H1 (cell line): ENCODE measurements around the gene PAWR. TPM values are rescaled to one million over a fixed set of nuclear protein-coding genes. Genes with fewer than 3 reads are reported as not detected.

Experiments
- CTCF ChIA-PET: fragments of 300-600 bp; sonication (Branson Sonifier 250); formaldehyde crosslinking; loops from one replicate; lab custom pipeline; 2021; ENCODE audit not compliant: partially characterized antibody; lab: Charles Lee
- POLR2A ChIA-PET: fragments of 300-600 bp; sonication (Branson Sonifier 250); formaldehyde crosslinking; loops from one replicate; lab custom pipeline; 2021; ENCODE audit warnings: inconsistent platforms; ENCODE audit not compliant: partially characterized antibody; lab: Charles Lee
- DNase-seq, 2 experiments: peaks; one replicate each; pipeline versions ENCODE4 v3.0.0 to v3.0.0-alpha.2; 2010 to 2022; ENCODE audit warnings: low spot score in 2 of 2, low read depth in 1 of 2, mixed read lengths in 1 of 2
- FAIRE-seq: peaks from 2 replicates; lab custom pipeline; 2011; peaks lifted over from hg19 to GRCh38; lab: Jason Lieb, UNC
- H2AFZ ChIP-seq: 2 replicates; pipeline ENCODE4 v1.8.1; 2012; ENCODE audit warnings: low read length, inconsistent platforms
- H2AK5ac ChIP-seq: 2 replicates; pipeline ENCODE4 v1.6.1; 2013; ENCODE audit warnings: low read depth, low read length
- H2BK120ac ChIP-seq: replicated peaks from 2 replicates; pipeline ENCODE3; 2013; ENCODE audit warnings: low read depth, low read length, inconsistent platforms
- H2BK12ac ChIP-seq: 2 replicates; pipeline ENCODE4 v1.6.1; 2013; ENCODE audit warnings: low read depth, low read length
- H2BK15ac ChIP-seq: 2 replicates; pipeline ENCODE4 v1.6.1; 2013; ENCODE audit warnings: low read length
- H2BK20ac ChIP-seq: 2 replicates; pipeline ENCODE4 v1.6.1; 2013; ENCODE audit warnings: low read length
- H2BK5ac ChIP-seq: 2 replicates; pipeline ENCODE4 v1.6.1; 2013; ENCODE audit warnings: low read depth, low read length
- H3K14ac ChIP-seq: 2 replicates; pipeline ENCODE4 v1.6.1; 2013; ENCODE audit warnings: inconsistent platforms; ENCODE audit not compliant: insufficient read length
- H3K18ac ChIP-seq: 2 replicates; pipeline ENCODE4 v1.6.1; 2013; ENCODE audit warnings: low read length; ENCODE audit errors: extremely low read depth
- H3K23ac ChIP-seq: 2 replicates; pipeline ENCODE4 v1.6.1; 2013; ENCODE audit warnings: inconsistent platforms; ENCODE audit not compliant: insufficient read length
- H3K23me2 ChIP-seq: 2 replicates; pipeline ENCODE4 v1.6.1; 2013; ENCODE audit warnings: low read depth, low read length
- H3K27ac ChIP-seq: 2 replicates; pipeline ENCODE4 v1.6.1; 2011; ENCODE audit warnings: low read depth, low read length, inconsistent platforms
- H3K27me3 ChIP-seq, 4 experiments: replicated peaks in 1 of 4; 1 replicate in 1 of 4; 2 replicates in 3 of 4; pipeline versions ENCODE4 v1.6.1 to v1.8.1; 2011 to 2013; ENCODE audit warnings: low read length in 3 of 4, mild to moderate bottlenecking in 3 of 4, inconsistent platforms in 2 of 4, mixed read lengths in 2 of 4, moderate library complexity in 1 of 4; ENCODE audit not compliant: control insufficient read depth in 3 of 4, insufficient read depth in 3 of 4; ENCODE audit errors: extremely low read depth in 1 of 4
- H3K36me3 ChIP-seq, 4 experiments: 2 replicates each; pipeline versions ENCODE4 v1.6.1 to v1.8.1; 2011 to 2013; ENCODE audit warnings: mild to moderate bottlenecking in 4 of 4, low read length in 3 of 4, moderate library complexity in 2 of 4, control low read depth in 1 of 4, inconsistent platforms in 1 of 4; ENCODE audit not compliant: insufficient read depth in 4 of 4, control insufficient read depth in 2 of 4
- H3K4ac ChIP-seq: replicated peaks from 2 replicates; pipeline ENCODE3; 2013; ENCODE audit warnings: low read length, low read depth, mixed read lengths, inconsistent platforms; ENCODE audit not compliant: insufficient read length
- H3K4me1 ChIP-seq, 4 experiments: replicated peaks in 1 of 4; 1 replicate in 1 of 4; 2 replicates in 3 of 4; pipeline versions ENCODE4 v1.6.1 to v1.8.1; 2011 to 2013; ENCODE audit warnings: low read length in 3 of 4, inconsistent platforms in 2 of 4, mixed read lengths in 1 of 4; ENCODE audit not compliant: insufficient read depth in 4 of 4, control insufficient read depth in 3 of 4
- H3K4me2 ChIP-seq, 2 experiments: 2 replicates each; pipeline versions ENCODE4 v1.6.1 to v1.8.1; 2011 to 2013; ENCODE audit warnings: low read depth in 2 of 2, low read length in 2 of 2, control low read depth in 1 of 2, inconsistent platforms in 1 of 2, mild to moderate bottlenecking in 1 of 2; ENCODE audit not compliant: insufficient read depth in 1 of 2
- H3K4me3 ChIP-seq, 4 experiments: fragments of 200-600, 300-600 bp in 1 of 4; sonication (generic), shearing (Covaris generic), sonication (Bioruptor Twin) in 1 of 4; 2 replicates each; pipeline versions ENCODE4 v1.5.1 to v1.8.1; 2011 to 2016; ENCODE audit warnings: low read length in 4 of 4, low read depth in 3 of 4, control low read depth in 2 of 4, inconsistent platforms in 2 of 4, mild to moderate bottlenecking in 2 of 4, mixed read lengths in 1 of 4, moderate library complexity in 1 of 4; ENCODE audit not compliant: insufficient read depth in 2 of 4; ENCODE audit errors: extremely low read depth in 1 of 4
- H3K56ac ChIP-seq: replicated peaks from 2 replicates; pipeline ENCODE3; 2013; ENCODE audit warnings: low read depth, mild to moderate bottlenecking, mixed read lengths, low read length, inconsistent platforms; ENCODE audit not compliant: insufficient read length
- H3K79me1 ChIP-seq: 2 replicates; pipeline ENCODE4 v1.6.1; 2013; ENCODE audit warnings: low read depth, low read length, control low read depth
- H3K79me2 ChIP-seq, 2 experiments: 2 replicates each; pipeline versions ENCODE4 v1.6.1 to v1.8.1; 2012 to 2013; ENCODE audit warnings: low read length in 2 of 2, mild to moderate bottlenecking in 2 of 2, inconsistent platforms in 1 of 2; ENCODE audit not compliant: insufficient read depth in 2 of 2, control insufficient read depth in 1 of 2
- H3K9ac ChIP-seq, 4 experiments: replicated peaks in 1 of 4; 1 replicate in 1 of 4; 2 replicates in 3 of 4; pipeline versions ENCODE4 v1.6.1 to v1.8.1; 2011 to 2013; ENCODE audit warnings: low read depth in 3 of 4, low read length in 3 of 4, control low read depth in 2 of 4, mild to moderate bottlenecking in 2 of 4, moderate library complexity in 2 of 4, inconsistent platforms in 1 of 4; ENCODE audit errors: extremely low read depth in 1 of 4
- H3K9me3 ChIP-seq, 2 experiments: 2 replicates each; pipeline versions ENCODE4 v1.6.1 to v1.8.1; 2012 to 2013; ENCODE audit warnings: mild to moderate bottlenecking in 2 of 2, moderate library complexity in 2 of 2, control low read depth in 1 of 2, inconsistent platforms in 1 of 2, low read depth in 1 of 2, low read length in 1 of 2, mixed read lengths in 1 of 2; ENCODE audit not compliant: insufficient read depth in 2 of 2
- H4K20me1 ChIP-seq, 2 experiments: replicated peaks in 1 of 2; 2 replicates each; pipeline versions ENCODE3 to v1.8.1; 2011 to 2013; ENCODE audit warnings: inconsistent platforms in 2 of 2, low read length in 2 of 2, mild to moderate bottlenecking in 1 of 2; ENCODE audit not compliant: insufficient read depth in 2 of 2, control insufficient read depth in 1 of 2
- H4K5ac ChIP-seq: 2 replicates; pipeline ENCODE4 v1.6.1; 2013; ENCODE audit warnings: low read length, low read depth, mixed read lengths, inconsistent platforms; ENCODE audit not compliant: insufficient read length
- H4K8ac ChIP-seq: 2 replicates; pipeline ENCODE4 v1.8.0; 2013; ENCODE audit warnings: mild to moderate bottlenecking, moderate library complexity, low read length, inconsistent platforms; ENCODE audit not compliant: insufficient read depth; ENCODE audit errors: extremely low read depth
- H4K91ac ChIP-seq: replicated peaks from 2 replicates; pipeline ENCODE3; 2013; ENCODE audit warnings: low read length, mixed read lengths, inconsistent platforms; ENCODE audit not compliant: insufficient read length
- FOSL1 ChIP-seq: IDR thresholded peaks from 2 replicates; pipeline ENCODE4 v1.6.1; 2011; ENCODE audit warnings: mild to moderate bottlenecking, low read depth, low read length, moderate library complexity; ENCODE audit not compliant: insufficient read depth
- TAF7 ChIP-seq: optimal IDR thresholded peaks from 2 replicates; pipeline ENCODE3; 2011; ENCODE audit warnings: low read depth, mild to moderate bottlenecking, inconsistent platforms, low read length, moderate library complexity, borderline replicate concordance
- WGBS, 2 experiments: shearing (Covaris generic) in 1 of 2; methylation state at CpG; one replicate each; pipeline versions ENCODE4 v1.1.6 to v1.1.7; 2013 to 2015; ENCODE audit warnings: low lambda C conversion rate in 2 of 2, mixed read lengths in 2 of 2, inconsistent platforms in 1 of 2, low coverage in 1 of 2, missing lambda C conversion rate in 1 of 2; ENCODE audit not compliant: insufficient replicate concordance in 2 of 2, insufficient coverage in 1 of 2, insufficient read length in 1 of 2; ENCODE audit errors: extremely low coverage in 1 of 2, missing lambda C conversion rate in 1 of 2; 5-methylcytosine and 5-hydroxymethylcytosine counted together
- polyA plus RNA-seq, 7 experiments: library from polyadenylated mRNA; depleted of rRNA in 3 of 7; stranded (reverse) in 5 of 7; unstranded in 2 of 7; fragments of >200 nt in 5 of 7; fragments of 200-250 nt in 2 of 7; gene quantifications; 1 replicate in 5 of 7; 2 replicates in 1 of 7; 4 replicates in 1 of 7; pipeline versions ENCODE4 v1.2.1 to v1.2.3, GENCODE V29; 2011 to 2013; ENCODE audit warnings: missing spikeins in 2 of 7, mixed read lengths in 2 of 7
- total RNA-seq: library from RNA; stranded (reverse); fragmentation: NEBNext Ultra II Directional; extraction: Animal tissue kit (Norgen Biotek cat#: 25700); gene quantifications from 2 replicates; pipeline ENCODE4 v1.2.1, GENCODE V29; 2021

PAWR gene
- total and polyA plus RNA-seq, 2 of the 8 experiments (the other 6 are each of a cell fraction or from before 2014, with no cell fraction given) = 28.3 to 327 TPM

GRCh38 chr12:79559591-79559990 lies 131.2 kb downstream of the PAWR start:
- H3K14ac ChIP-seq = no peak overlapping the region
- ChIA-PET POLR2A (interaction anchor here (1.2 kb wide), 1 partner anchor 9 kb away, joined by 5 read pairs; no protein-coding TSS in a partner anchor), CTCF (interaction anchor here (0.7 to 1.9 kb wide), 3 partner anchors 12 to 139 kb away, joined by 3 to 5 read pairs (median 5); no protein-coding TSS in a partner anchor)
- no peak for TF ChIP-seq TAF7
- TF ChIP-seq FOSL1 = no peak
- H4K8ac ChIP-seq = no peak overlapping the region
- no peak overlapping the region for H3K56ac ChIP-seq
- H3K9ac ChIP-seq = no peak overlapping the region
- H4K20me1 ChIP-seq = no peaks in the 10 kb centered on the region
- FAIRE-seq = no peak
- no peak overlapping the region for H4K5ac ChIP-seq
- H3K4ac ChIP-seq = no peak overlapping the region
- no peaks in the 10 kb centered on the region for H3K79me1 ChIP-seq
- H2AFZ ChIP-seq = no peak overlapping the region
- H3K4me1 ChIP-seq = peaks cover 0 to 8% (median 2%) of the 10 kb centered on the region in 4 experiments; a peak in 3 of 7 replicates
- no peak for DNase-seq
- H3K27ac ChIP-seq = no peak overlapping the region
- H3K27me3 ChIP-seq = no peaks in the 10 kb centered on the region
- H2BK15ac ChIP-seq = no peak overlapping the region
- H2BK12ac ChIP-seq = no peak overlapping the region
- H3K79me2 ChIP-seq = 0 out of 4 replicates have a peak, but pooled peaks cover 0 to 2% of the 10 kb centered on the region in 2 experiments
- no peak overlapping the region for H3K23ac ChIP-seq
- no peak overlapping the region for H3K4me2 ChIP-seq
- H3K4me3 ChIP-seq = no peak overlapping the region
- H3K18ac ChIP-seq = no peak overlapping the region
- H3K36me3 ChIP-seq = peaks cover 0 to 47% (median 23%) of the 10 kb centered on the region in 4 experiments; a peak in 3 of 8 replicates
- H4K91ac ChIP-seq = no peak overlapping the region
- H2BK5ac ChIP-seq = no peak overlapping the region; the same call in 1 of the 2 replicates
- H2AK5ac ChIP-seq = no peak overlapping the region
- 90% methylated on average over 2 of the region's 2 CpGs; no CpG with 5 or more reads in 1 of the 2 experiments for WGBS, 2 experiments
- no peak overlapping the region for H2BK120ac ChIP-seq
- H2BK20ac ChIP-seq = no peak overlapping the region
- H3K9me3 ChIP-seq = peaks cover 18 to 24% of the 10 kb centered on the region in 2 experiments
- H3K23me2 ChIP-seq = no peaks in the 10 kb centered on the region
